ENCODE measurements around the gene HNRNPA2B1. TPM values are rescaled to one million over a fixed set of nuclear protein-coding genes. Genes with fewer than 3 reads are reported as not detected.
"Not testable (repeated sequence)": the region's sequence is repeated elsewhere in the genome, so short reads cannot be mapped to it uniquely, and the experiment has no call there.

The HNRNPA2B1 gene
- total and polyA plus RNA-seq, 4 experiments from 2014 or later, result 450 to 700 (median 470) TPM

GRCh38 chr7:26167303-26167934, 33.1 kb downstream of the HNRNPA2B1 start:
- Mint-ChIP-seq H3K36me3 (peaks cover 10 to 14% of the 10 kb centered on the region in 2 donors), H3K27me3 (no peaks in the 10 kb centered on the region), H3K4me3 (peak overlapping the region in 6 of 8 donors; percentile 11 to 70 (median 40)), H3K4me1 (peaks cover 14 to 29% (median 23%) of the 10 kb centered on the region in 4 donors), H3K27ac (peak overlapping the region; percentile 44 to 94 (median 85)), H3K9me3 (peaks cover 0 to 8% (median 2%) of the 10 kb centered on the region in 8 donors)
- Histone ChIP-seq H3K27ac (ENCODE audit: low read depth, low read length) (peak overlapping the region; percentile 39), H3K36me3 (ENCODE audit: insufficient read depth, low read length) (no peaks in the 10 kb centered on the region), H3K4me3 (ENCODE audit: low read length in 2 of 2) (no peak overlapping the region), H3K4me1 (ENCODE audit: insufficient read depth, low read length) (peaks cover 20% of the 10 kb centered on the region), H3K9me3 (ENCODE audit: control insufficient read depth in 1 of 2, low read length in 2 of 2) (no peaks in the 10 kb centered on the region), H3K27me3 (ENCODE audit: insufficient read depth, low read length) (no peaks in the 10 kb centered on the region)
- intact Hi-C loops (cut with micrococcal nuclease), result loop anchor here (1.0 to 2.0 kb wide), 2 partner anchors 11 to 15 kb away; partner anchors contain the start of gene NFE2L3
- CTCF ChIA-PET (ENCODE audit: partially characterized antibody), result interaction anchor here (1.0 to 2.5 kb wide), 5 partner anchors 16 to 78 kb away, joined by 3 to 9 read pairs (median 6); partner anchors contain the start of gene NFE2L3
- DNase-seq, result peak in 2 of 5 donors; percentile 33 to 70
- POLR2A ChIA-PET (ENCODE audit: partially characterized antibody), result interaction anchor here (0.8 to 3.3 kb wide), 10 partner anchors 10 to 89 kb away, joined by 3 to 29 read pairs (median 10); partner anchors contain the start of genes CBX3, HNRNPA2B1 and NFE2L3

GRCh38 chr7:26166684-26167266, 33.8 kb downstream of the HNRNPA2B1 start:
- Mint-ChIP-seq H3K27me3 (no peaks in the 10 kb centered on the region), H3K9me3 (peaks cover 0 to 8% (median 2%) of the 10 kb centered on the region in 8 donors), H3K4me3 (peak overlapping the region in 5 of 8 donors; percentile 18 to 70 (median 41)), H3K27ac (peak overlapping the region; percentile 44 to 94 (median 85)), H3K4me1 (peaks cover 14 to 33% (median 22%) of the 10 kb centered on the region in 4 donors), H3K36me3 (peaks cover 10 to 11% of the 10 kb centered on the region in 2 donors)
- CTCF ChIA-PET (ENCODE audit: partially characterized antibody), result interaction anchor here (1.0 to 2.5 kb wide), 5 partner anchors 15 to 78 kb away, joined by 3 to 9 read pairs (median 6); partner anchors contain the start of gene NFE2L3
- Histone ChIP-seq H3K36me3 (ENCODE audit: insufficient read depth, low read length) (no peaks in the 10 kb centered on the region), H3K27me3 (ENCODE audit: insufficient read depth, low read length) (no peaks in the 10 kb centered on the region), H3K9me3 (ENCODE audit: control insufficient read depth in 1 of 2, low read length in 2 of 2) (no peaks in the 10 kb centered on the region), H3K4me1 (ENCODE audit: insufficient read depth, low read length) (peaks cover 20% of the 10 kb centered on the region), H3K27ac (ENCODE audit: low read depth, low read length) (peak overlapping the region; percentile 39), H3K4me3 (ENCODE audit: low read length in 2 of 2) (no peak overlapping the region)
- intact Hi-C loops (cut with micrococcal nuclease), result loop anchor here (1.0 to 2.0 kb wide), 2 partner anchors 10 to 14 kb away; partner anchors contain the start of gene NFE2L3
- DNase-seq, result peak in 1 of 5 donors; percentile 49
- POLR2A ChIA-PET (ENCODE audit: partially characterized antibody), result interaction anchor here (1.2 to 3.3 kb wide), 10 partner anchors 9 to 33 kb away, joined by 5 to 29 read pairs (median 10); partner anchors contain the start of genes CBX3, HNRNPA2B1 and NFE2L3

DNA sequence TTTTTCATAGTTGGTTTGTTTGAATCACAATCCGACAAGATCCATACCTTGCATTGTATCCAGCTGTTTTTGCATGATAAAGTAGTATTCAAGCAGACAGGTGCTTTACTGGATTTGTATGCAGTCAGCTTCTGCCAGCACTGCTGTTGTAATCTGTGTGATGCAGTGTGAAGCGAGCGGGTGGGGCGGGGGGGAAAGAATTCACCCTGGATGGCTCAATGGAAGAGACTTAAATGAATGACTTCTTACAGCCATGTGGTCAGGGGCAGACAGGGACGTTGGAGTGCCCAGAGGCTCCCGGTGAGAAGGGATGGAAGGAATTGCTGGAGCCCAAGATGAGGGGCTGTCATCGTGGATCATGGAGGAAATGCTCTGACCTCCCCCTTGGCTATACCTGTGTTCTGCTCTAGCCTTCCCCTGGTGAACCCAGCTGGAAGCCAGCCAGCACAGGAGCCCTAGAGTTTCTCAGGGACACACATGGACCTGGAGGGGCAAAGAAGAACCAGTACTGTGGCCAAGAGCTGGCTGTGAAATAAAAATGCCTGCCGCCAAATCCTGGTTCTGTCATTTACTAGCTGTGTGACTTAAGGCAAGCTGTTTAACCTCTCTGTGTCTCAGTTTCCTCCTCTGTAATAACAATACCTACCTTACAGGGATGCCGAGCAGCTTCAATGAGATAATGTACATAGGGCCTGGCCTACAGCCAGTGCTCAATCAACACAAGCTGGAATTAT, 34.4 kb downstream of the HNRNPA2B1 start:
- peaks cover 6 to 8% of the 10 kb centered on the region in 2 donors for H3K36me3 Mint-ChIP-seq
- Histone ChIP-seq H3K9me3 (ENCODE audit: control insufficient read depth in 1 of 2, low read length in 2 of 2) (no peaks in the 10 kb centered on the region), H3K27me3 (ENCODE audit: insufficient read depth, low read length) (no peaks in the 10 kb centered on the region), H3K36me3 (ENCODE audit: insufficient read depth, low read length) (no peaks in the 10 kb centered on the region), H3K27ac (ENCODE audit: low read depth, low read length) (peak overlapping the region; percentile 39), H3K4me3 (ENCODE audit: low read length in 2 of 2) (no peak overlapping the region), H3K4me1 (ENCODE audit: insufficient read depth, low read length) (peaks cover 20% of the 10 kb centered on the region)
- peak overlapping the region in 6 of 7 donors; percentile 75 to 94 (median 86) for H3K27ac Mint-ChIP-seq
- peaks cover 0 to 8% (median 2%) of the 10 kb centered on the region in 8 donors for H3K9me3 Mint-ChIP-seq
- ChIA-PET POLR2A (ENCODE audit: partially characterized antibody) (interaction anchor here (1.4 to 3.3 kb wide), 8 partner anchors 9 to 33 kb away, joined by 5 to 29 read pairs (median 11); partner anchors contain the start of genes CBX3, HNRNPA2B1 and NFE2L3), CTCF (ENCODE audit: partially characterized antibody) (interaction anchor here (1.0 to 2.5 kb wide), 4 partner anchors 15 to 77 kb away, joined by 4 to 9 read pairs (median 7); partner anchors contain the start of gene NFE2L3)
- H3K27me3 Mint-ChIP-seq, result no peaks in the 10 kb centered on the region
- intact Hi-C loops (cut with micrococcal nuclease), result loop anchor here (2.0 kb wide), 1 partner anchor 13 kb away; the partner anchor contains the start of gene NFE2L3
- H3K4me1 Mint-ChIP-seq, result peaks cover 13 to 33% (median 22%) of the 10 kb centered on the region in 4 donors
- peak overlapping the region in 2 of 8 donors; percentile 31 to 70 for H3K4me3 Mint-ChIP-seq
- no peak for DNase-seq

GRCh38 chr7:26163804-26164203, 36.7 kb downstream of the HNRNPA2B1 start:
- H3K4me3 ChIP-seq (ENCODE audit: low read length in 2 of 2); H3K9me3 ChIP-seq (ENCODE audit: control insufficient read depth in 1 of 2, low read length in 2 of 2); DNase-seq; H3K36me3 ChIP-seq (ENCODE audit: insufficient read depth, low read length); intact Hi-C loops (cut with micrococcal nuclease); H3K27ac ChIP-seq (ENCODE audit: low read depth, low read length); H3K4me3 Mint-ChIP-seq; H3K36me3 Mint-ChIP-seq; H3K27me3 Mint-ChIP-seq; H3K27ac Mint-ChIP-seq; H3K27me3 ChIP-seq (ENCODE audit: insufficient read depth, low read length); H3K9me3 Mint-ChIP-seq: not testable (repeated sequence)
- H3K4me1 ChIP-seq (ENCODE audit: insufficient read depth, low read length), result peaks cover 30% of the 10 kb centered on the region
- peaks cover 30 to 49% (median 38%) of the 10 kb centered on the region in 4 donors for H3K4me1 Mint-ChIP-seq
- ChIA-PET POLR2A (ENCODE audit: partially characterized antibody) (interaction anchor here (1.3 kb wide), 1 partner anchor 12 kb away, joined by 3 read pairs; the partner anchor contains the start of gene NFE2L3), CTCF (ENCODE audit: partially characterized antibody) (interaction anchor here (1.0 kb wide), 1 partner anchor 34 kb away, joined by 3 read pairs; no protein-coding TSS in a partner anchor)

DNA sequence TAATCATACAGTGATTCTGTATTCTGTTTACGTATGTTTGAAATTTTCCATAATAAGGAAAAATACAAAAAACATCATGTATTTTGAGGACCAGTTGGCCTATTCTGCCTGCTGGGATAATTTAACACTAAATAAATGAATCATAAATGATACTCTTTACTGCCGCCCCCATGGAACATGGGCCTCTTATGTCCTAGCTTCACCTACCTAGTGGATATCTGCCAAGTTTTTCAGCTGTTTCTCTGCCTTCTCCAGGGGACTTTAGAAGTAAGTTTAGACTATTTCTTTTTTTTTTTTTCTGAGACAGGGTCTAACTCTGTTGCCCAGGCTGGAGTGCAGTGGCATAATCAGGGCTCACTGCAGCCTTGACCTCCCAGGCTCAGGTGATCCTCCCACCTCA, 38.1 kb downstream of the HNRNPA2B1 start:
- intact Hi-C loops (cut with micrococcal nuclease), result no loop called here
- no peaks in the 10 kb centered on the region for H3K27me3 ChIP-seq (ENCODE audit: insufficient read depth, low read length)

DNA sequence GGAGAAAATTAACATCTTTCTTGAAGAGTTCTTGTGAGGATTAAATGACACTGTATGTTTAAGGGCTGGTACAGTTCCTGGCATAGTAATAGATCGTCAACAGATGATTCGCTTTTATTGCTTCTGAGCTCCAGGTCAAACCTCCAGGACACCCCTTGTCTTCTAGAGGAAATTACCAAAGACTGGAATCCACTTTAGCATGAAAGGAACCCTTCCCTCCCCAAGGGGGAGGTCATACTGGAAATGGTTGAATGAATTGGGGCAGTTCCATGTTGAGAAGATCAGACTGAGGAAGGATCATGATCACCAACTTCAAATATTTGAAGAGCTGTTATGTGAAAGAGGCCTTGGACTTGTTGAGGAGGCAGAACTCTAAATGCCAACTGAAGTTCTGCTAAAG, 39.6 kb downstream of the HNRNPA2B1 start:
- Mint-ChIP-seq H3K9me3 (peaks cover 0 to 8% (median 2%) of the 10 kb centered on the region in 8 donors), H3K27me3 (no peaks in the 10 kb centered on the region), H3K4me3 (no peak overlapping the region), H3K27ac (peak overlapping the region in 4 of 7 donors; percentile 5 to 76 (median 71)), H3K4me1 (peaks cover 34 to 55% (median 44%) of the 10 kb centered on the region in 4 donors), H3K36me3 (no peaks in the 10 kb centered on the region)
- ChIA-PET POLR2A (ENCODE audit: partially characterized antibody) (interaction anchor here (1.0 to 10.0 kb wide), 4 partner anchors 9 to 36 kb away, joined by 3 to 169 read pairs (median 4); partner anchors contain the start of genes CBX3, HNRNPA2B1 and NFE2L3), CTCF (ENCODE audit: partially characterized antibody) (interaction anchor here (0.8 to 2.3 kb wide), 8 partner anchors 9 to 70 kb away, joined by 3 to 12 read pairs (median 4); partner anchors contain the start of gene NFE2L3)
- Histone ChIP-seq H3K27ac (ENCODE audit: low read depth, low read length) (no peak overlapping the region), H3K4me3 (ENCODE audit: low read length in 2 of 2) (no peak overlapping the region), H3K27me3 (ENCODE audit: insufficient read depth, low read length) (no peaks in the 10 kb centered on the region), H3K36me3 (ENCODE audit: insufficient read depth, low read length) (no peaks in the 10 kb centered on the region), H3K9me3 (ENCODE audit: control insufficient read depth in 1 of 2, low read length in 2 of 2) (no peaks in the 10 kb centered on the region), H3K4me1 (ENCODE audit: insufficient read depth, low read length) (peaks cover 40% of the 10 kb centered on the region)
- no peak for DNase-seq
- intact Hi-C loops (cut with micrococcal nuclease), result no loop called here

More for the DNA sequence above, 38.1 kb downstream of the HNRNPA2B1 start:
- no peak for DNase-seq
- Histone ChIP-seq H3K4me1 (ENCODE audit: insufficient read depth, low read length) (peaks cover 41% of the 10 kb centered on the region), H3K4me3 (ENCODE audit: low read length in 2 of 2) (no peak overlapping the region), H3K9me3 (ENCODE audit: control insufficient read depth in 1 of 2, low read length in 2 of 2) (no peaks in the 10 kb centered on the region), H3K27ac (ENCODE audit: low read depth, low read length) (no peak overlapping the region), H3K36me3 (ENCODE audit: insufficient read depth, low read length) (no peaks in the 10 kb centered on the region)
- POLR2A ChIA-PET (ENCODE audit: partially characterized antibody), result interaction anchor here (1.0 to 10.0 kb wide), 2 partner anchors 26 to 34 kb away, joined by 5 to 169 read pairs; partner anchors contain the start of genes CBX3 and HNRNPA2B1
- Mint-ChIP-seq H3K27me3 (no peaks in the 10 kb centered on the region), H3K4me1 (peaks cover 37 to 58% (median 45%) of the 10 kb centered on the region in 4 donors), H3K9me3 (peaks cover 0 to 8% (median 2%) of the 10 kb centered on the region in 8 donors), H3K36me3 (no peaks in the 10 kb centered on the region), H3K27ac (peak overlapping the region in 4 of 7 donors; percentile 9 to 63 (median 44)), H3K4me3 (peak overlapping the region in 1 of 8 donors; percentile 8)
- CTCF ChIA-PET (ENCODE audit: partially characterized antibody), result interaction anchor here (0.7 to 2.3 kb wide), 4 partner anchors 21 to 96 kb away, joined by 3 to 12 read pairs (median 6); no protein-coding TSS in a partner anchor
